Measurements from ENCODE around the gene NCLN. TPM values are rescaled to one million over a fixed set of nuclear protein-coding genes. Genes with fewer than 3 reads are reported as not detected.

NCLN gene
- total and polyA plus RNA-seq, 9 of the 15 experiments (the other 6 are each of a cell fraction or from before 2014, with no cell fraction given) = 3.8 to 126 (median 39.6) TPM

- no peak for TF ChIP-seq ZNF445 (CRISPR knock-in tag; IDR thresholded peaks at IDR 0.05; ENCODE audit: low read depth)
- no peak for TF ChIP-seq XRCC4 (IDR thresholded peaks at IDR 0.05; ENCODE audit: extremely low read depth, insufficient read depth, insufficient read length)
- TF ChIP-seq ZNF316 (IDR thresholded peaks at IDR 0.05) = peak; percentile 42; the same call in 1 of the 2 replicates
- TF ChIP-seq MNT (conservative IDR thresholded peaks at IDR 0.05) = no peak
- 0 out of 2 replicates have a peak, but pooled peaks have one; percentile 17 for TF ChIP-seq NFIC (IDR thresholded peaks at IDR 0.05)
- TF ChIP-seq ZNF174 (CRISPR knock-in tag; IDR thresholded peaks at IDR 0.05) = no peak
- no peak for TF ChIP-seq DDX20 (tag; IDR thresholded peaks at IDR 0.05; ENCODE audit: low read depth)
Observed at GRCh38 chr19:3167533-3168272, 18.0 kb upstream of the NCLN start (continued).

DNA sequence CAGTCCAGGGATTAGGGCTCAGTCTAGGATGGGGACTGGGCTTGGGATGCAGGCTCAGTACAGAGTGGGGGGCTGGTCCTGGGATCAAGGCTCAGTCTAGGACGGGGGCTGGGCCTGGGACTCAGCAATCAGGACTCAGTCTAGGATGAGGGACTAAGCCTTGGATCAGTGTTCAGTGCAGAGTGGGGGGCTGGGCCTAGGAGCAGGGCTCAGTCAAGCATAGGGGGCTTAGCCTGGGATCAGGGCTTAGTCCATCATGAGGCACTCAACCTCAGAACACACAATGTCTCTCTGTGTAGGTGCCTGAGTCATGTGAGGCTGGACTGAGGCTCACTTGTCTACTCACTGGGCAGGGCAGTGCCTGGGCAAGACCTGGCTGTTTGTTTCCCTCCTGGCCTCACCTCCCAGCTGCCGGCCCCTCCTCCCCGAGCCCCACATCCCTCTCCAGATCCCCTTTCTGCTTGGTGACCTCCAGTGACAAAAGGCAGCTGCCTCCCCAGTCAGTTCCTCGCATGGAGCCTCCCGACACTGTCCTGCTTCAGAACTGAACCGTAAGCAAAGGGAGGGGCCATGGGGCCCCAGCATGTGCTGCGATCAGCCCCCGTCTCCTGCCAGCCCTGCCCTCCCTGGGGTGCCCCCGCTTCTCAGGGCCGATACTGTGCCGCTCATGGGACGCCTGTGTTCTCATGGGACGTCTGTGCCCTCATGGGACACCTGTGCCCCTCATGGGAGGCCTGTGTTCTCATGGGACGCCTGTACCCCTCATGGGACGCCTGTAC, 13.6 kb upstream of the NCLN start:
- H3K27me3 ChIP-seq (ENCODE audit: control insufficient read depth in 2 of 2, insufficient read depth in 2 of 2, low read length in 2 of 2) = no peaks in the 10 kb centered on the region
- in situ Hi-C loops (cut with MboI) (no loop called here), intact Hi-C loops (cut with micrococcal nuclease) (no loop called here)
- ATAC-seq = no peak
- no peak overlapping the region for H3K4me2 ChIP-seq (ENCODE audit: insufficient read depth, low read length)
- H4K20me1 ChIP-seq (replicated peaks; ENCODE audit: control insufficient read depth, insufficient read depth, low read length) = no peaks in the 10 kb centered on the region
- TF ChIP-seq SOX6 (IDR thresholded peaks at IDR 0.05) (no peak), MCM2 (IDR thresholded peaks at IDR 0.05; ENCODE audit: low read depth) (no peak), SRSF9 (IDR thresholded peaks at IDR 0.05; ENCODE audit: borderline replicate concordance, low read depth, low read length) (no peak), MAFG (tag; conservative IDR thresholded peaks at IDR 0.05) (no peak), ETS2 (tag; IDR thresholded peaks at IDR 0.05; ENCODE audit: borderline replicate concordance, poor library complexity, severe bottlenecking) (no peak), KLF16 (IDR thresholded peaks at IDR 0.05) (no peak), CHCHD3 (CRISPR knock-in tag; IDR thresholded peaks at IDR 0.05) (no peak), KLF10 (CRISPR knock-in tag; IDR thresholded peaks at IDR 0.05) (no peak), ELF2 (CRISPR knock-in tag; IDR thresholded peaks at IDR 0.05) (no peak), ESRRA (IDR thresholded peaks at IDR 0.05; ENCODE audit: borderline replicate concordance, low read depth) (no peak), NFIX (CRISPR knock-in tag; IDR thresholded peaks at IDR 0.05; ENCODE audit: low read depth) (no peak), ZNF76 (CRISPR knock-in tag; IDR thresholded peaks at IDR 0.05; ENCODE audit: borderline replicate concordance) (no peak), RHOXF2B (CRISPR knock-in tag; conservative IDR thresholded peaks at IDR 0.05) (no peak)
- no peaks in the 10 kb centered on the region for H3K9me3 ChIP-seq (replicated peaks; ENCODE audit: control insufficient read depth, insufficient read depth, low read depth, low read length)
- H3K36me3 ChIP-seq (ENCODE audit: control insufficient read depth, insufficient read depth, low read length) = no peaks in the 10 kb centered on the region
- FAIRE-seq = no peak
- no peak overlapping the region for H2AFZ ChIP-seq (ENCODE audit: low read depth, low read length)
- H3K27ac ChIP-seq (ENCODE audit: extremely low read depth, low read depth, low read length) = no peak overlapping the region
- ChIA-PET CTCF (ENCODE audit: low intra/inter-chr PET ratio) (interaction anchor here (0.6 kb wide), 3 partner anchors 88 to 331 kb away, joined by 3 read pairs; partner anchors contain the start of gene ZNF555), POLR2A (interaction anchor here (1.0 kb wide), 1 partner anchor 12 kb away, joined by 4 read pairs; no protein-coding TSS in a partner anchor)
- H3K4me1 ChIP-seq (replicated peaks in 1 of 2; ENCODE audit: control insufficient read depth in 2 of 2, insufficient read depth in 2 of 2, low read length in 2 of 2) = peaks cover 9 to 14% of the 10 kb centered on the region in 2 experiments; a peak in 4 of 5 replicates
- H3K79me2 ChIP-seq (ENCODE audit: control insufficient read depth, insufficient read depth, low read length) = no peaks in the 10 kb centered on the region
- DNase-seq (ENCODE audit: extremely low read depth in 1 of 4, low spot score in 3 of 4) = no peak
- 48% methylated on average over 8 of the region's 15 CpGs for WGBS (ENCODE audit: insufficient coverage, low coverage, missing lambda C conversion rate)
- no TSS peak for BruUV-seq (replicated peaks)
- H3K4me3 ChIP-seq = no peak overlapping the region
- H3K9ac ChIP-seq (ENCODE audit: insufficient read depth in 1 of 2, low read depth in 2 of 2, low read length in 2 of 2) = 0 out of 4 replicates have a peak overlapping the region, but pooled peaks of 1 of the 2 experiments have one; percentile 1
- no peaks in the 10 kb centered on the region for H3K9me1 ChIP-seq (ENCODE audit: control insufficient read depth, insufficient read depth, low read length)
